CD4-positive, alpha-beta T cell treated with Interleukin-21 for 1 hour (primary cell): ENCODE results near the gene PIGW.
A peak's percentile ranks its signal among the peaks of the same experiment; 100 is the strongest.
"Not testable (repeated sequence)": the region's sequence is repeated elsewhere in the genome, so short reads cannot be mapped to it uniquely, and the experiment has no call there.

Experiments
- DNase-seq: peaks from one replicate; pipeline ENCODE4 v3.0.0-alpha.2; 2020

The PIGW gene

DNA sequence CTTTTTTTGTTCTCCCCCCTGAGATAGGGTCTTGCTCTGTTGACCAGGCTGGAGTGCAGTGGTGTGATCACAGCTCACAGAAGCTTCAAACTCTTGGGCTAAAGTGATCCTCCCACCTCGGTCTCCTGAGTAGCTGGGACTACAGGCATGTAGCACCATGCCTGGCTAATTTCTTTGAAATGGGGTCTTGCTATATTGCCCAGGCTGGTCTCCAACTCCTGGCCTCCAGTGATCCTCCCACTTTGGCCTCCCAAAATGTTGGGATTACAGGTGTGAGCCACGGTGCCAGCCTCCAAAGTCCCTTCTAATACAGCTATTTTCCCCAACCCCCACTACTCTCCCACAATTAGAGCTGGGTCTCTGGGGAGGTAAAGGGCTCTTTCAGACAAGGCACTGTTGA lies 26.3 kb upstream of the PIGW start:
- DNase-seq: not testable (repeated sequence)

DNA sequence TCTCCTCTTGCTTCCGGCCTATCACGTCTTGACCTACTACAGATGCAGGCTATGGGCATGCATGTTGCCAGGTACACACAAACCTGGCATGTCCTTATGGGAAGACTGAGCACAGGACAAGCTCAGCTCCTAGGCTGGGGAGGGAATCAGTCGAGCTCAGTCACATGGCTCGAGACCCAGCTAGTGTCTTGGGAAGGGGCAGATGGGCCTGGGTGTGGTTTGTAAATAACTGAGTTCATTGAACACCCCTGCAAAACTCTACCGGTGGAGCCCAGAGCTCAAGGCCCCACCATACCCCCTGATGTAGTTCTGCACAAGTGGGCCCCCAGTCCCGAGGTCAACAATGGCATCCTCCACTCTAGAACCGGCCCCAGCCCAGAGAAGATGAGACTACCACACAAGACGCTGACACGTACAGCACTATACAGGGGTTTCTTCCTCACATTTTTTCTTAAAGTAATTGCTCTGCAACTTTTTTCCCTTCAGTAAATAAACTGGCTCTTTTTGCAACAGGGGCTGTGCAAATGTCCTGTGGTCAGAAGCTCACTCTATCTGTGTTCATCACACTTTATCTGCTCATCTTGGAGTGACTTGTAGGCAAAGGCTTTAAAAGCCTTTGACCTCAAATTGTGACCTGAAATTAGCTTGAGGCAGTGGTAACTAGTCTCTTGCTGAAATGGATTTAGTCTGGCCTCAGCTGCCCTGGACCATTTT lies 25.4 kb upstream of the PIGW start:
- DNase-seq: no peak

DNA sequence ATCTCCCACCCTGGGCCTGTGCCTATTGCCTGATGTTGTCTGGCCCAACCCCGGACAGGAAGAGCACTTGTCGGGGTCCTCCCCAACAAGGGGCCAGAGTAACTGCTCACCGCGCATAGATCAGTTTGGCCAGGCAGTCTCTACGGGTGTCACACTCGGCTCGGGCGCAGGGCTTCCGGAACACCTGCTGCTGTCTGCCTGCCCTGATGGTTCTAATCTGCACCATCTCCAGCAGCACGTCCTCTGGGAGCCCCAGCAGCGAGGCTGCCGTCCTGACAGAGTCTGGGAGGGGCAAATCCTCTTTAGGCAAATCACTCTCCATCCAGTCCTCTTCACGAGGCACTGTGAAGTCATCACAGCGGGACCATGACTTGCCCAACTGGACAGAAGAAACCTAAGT lies 24.2 kb upstream of the PIGW start:
- no peak for DNase-seq

DNA sequence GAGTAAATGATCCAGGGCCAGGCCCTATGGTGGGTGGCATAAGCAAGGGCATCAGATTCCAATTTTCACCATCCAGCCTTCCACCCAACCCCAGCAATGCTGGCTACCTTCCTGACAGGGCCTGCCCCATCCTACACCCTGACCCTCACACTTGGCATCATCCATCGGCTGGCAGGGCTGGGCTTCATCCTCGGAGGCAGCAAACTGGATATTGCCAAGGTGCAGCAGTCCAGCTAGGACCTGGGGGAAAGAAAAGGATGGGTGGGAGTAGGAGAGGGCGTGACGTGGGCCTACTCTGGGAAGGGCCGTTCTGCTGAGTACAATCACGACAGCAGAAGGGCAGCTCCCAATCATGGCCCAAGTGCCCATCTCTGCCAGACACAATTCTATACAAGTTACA lies 23.6 kb upstream of the PIGW start:
- no peak for DNase-seq

DNA sequence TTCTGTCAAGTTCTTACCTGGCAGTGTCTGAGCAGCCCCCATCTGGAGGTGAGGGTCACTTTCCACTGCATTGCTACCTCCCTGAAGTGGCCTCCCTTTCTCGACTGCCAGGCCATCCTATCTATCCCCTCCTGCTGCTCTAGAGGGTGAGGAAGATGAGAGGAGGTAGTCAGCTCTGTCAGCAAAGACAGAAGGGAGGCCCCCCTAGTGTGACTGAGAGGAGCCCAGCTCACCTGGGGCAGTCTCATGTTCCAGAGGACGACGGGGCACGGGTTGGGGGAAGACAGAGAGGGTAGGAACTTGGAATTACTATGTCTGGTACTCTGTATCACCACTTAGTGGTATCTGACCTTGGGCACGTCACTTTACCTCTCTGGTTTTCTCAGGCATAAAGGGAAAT lies 22.1 kb upstream of the PIGW start:
- no peak for DNase-seq

DNA sequence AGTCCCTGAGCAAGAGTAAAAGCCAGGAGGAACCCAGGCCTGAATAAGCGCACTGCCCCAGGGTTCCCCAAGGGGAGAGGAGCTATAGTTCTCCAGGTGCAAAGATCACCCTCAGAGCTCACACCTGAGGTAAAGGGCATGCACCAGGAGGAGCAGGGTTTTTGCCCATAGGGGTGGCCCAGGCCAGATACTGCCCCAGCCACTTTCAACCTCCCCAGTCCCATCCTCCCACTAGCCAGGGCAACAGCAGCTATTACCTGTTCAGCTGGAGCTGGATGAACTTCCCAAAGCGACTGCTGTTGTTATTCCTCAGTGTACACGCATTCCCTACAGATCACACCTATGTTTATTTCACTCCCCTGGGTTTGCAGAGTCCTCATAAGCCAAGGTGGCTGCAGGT lies 19.9 kb upstream of the PIGW start:
- DNase-seq: no peak

DNA sequence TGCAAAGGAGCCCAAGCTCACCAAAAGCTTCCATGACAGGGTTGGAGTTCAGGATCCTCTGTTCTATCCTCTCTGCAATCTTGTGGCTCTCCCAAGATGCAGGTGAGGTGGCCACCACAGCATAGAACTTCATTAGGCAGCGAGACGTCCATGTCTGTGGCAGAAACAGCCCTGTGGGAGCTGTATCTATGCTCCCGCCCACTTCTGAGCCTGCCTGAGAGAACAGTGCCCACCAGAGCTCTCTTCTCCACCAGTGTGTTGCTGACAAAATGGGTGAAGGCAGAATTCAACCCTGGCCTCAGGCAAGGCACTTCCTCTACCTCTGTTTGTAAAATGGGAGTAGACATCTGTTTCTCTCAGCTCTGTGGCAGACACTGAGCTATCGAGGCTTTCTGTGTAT lies 18.9 kb upstream of the PIGW start:
- no peak for DNase-seq

DNA sequence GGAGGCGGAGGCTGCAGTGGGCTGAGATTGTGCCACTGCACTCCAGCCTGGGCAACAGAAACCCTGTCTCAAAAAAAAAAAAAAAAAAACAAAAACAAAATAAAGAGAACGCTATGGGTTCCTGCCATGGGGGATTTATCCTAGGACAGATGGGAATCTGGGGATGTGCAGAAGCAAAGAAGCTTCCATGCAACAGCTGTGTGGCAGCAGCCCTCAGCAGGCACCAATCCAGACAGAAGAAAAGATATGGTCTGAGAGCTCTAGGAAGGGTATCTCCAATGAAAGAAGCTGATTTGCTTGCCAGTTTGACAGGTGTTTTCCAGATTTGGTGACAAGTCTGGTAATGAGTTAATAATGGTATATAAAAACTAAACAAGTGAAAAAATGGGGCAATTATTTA lies 11.7 kb upstream of the PIGW start:
- DNase-seq: no peak

DNA sequence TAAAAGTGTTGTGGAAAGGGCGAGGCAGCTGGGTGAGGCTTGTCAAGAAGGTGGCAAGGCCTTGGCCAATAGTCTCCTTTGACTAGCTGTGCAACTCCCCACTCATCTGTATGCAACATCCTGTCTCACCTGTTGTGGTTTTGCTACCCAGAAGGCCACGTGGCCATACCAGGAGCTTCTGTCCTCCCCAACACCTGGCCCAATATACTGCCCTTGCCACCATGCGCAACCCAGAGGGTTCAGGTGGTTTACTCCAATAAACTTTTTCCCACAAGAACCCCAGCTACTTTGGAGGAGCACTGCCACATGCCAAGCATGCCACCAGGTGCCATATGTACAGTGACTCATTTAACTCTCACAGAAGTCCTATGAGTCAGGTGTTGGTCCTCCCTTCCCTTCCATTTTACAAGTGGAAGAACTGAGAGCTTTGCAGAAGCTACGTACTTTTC lies 10.3 kb upstream of the PIGW start:
- no peak for DNase-seq

DNA sequence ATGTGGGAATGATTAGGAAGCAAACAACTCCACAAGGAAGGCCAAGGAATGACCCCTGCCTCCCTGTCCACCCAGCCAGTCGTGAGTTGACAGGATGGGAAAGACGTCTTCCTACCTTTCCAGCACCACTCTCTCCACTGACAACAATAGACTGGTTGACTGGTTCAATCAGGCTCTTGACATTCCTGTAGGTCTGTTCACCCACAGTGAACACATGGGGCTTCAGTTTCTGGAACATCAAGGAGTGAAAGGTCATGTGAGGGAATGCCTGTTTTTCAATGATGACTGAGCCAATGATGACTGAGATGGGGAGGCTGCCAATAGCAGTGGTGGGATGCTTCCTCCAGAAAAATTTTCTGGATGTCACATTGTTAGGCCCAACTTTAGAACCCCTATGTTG lies 9.7 kb upstream of the PIGW start:
- no peak for DNase-seq

DNA sequence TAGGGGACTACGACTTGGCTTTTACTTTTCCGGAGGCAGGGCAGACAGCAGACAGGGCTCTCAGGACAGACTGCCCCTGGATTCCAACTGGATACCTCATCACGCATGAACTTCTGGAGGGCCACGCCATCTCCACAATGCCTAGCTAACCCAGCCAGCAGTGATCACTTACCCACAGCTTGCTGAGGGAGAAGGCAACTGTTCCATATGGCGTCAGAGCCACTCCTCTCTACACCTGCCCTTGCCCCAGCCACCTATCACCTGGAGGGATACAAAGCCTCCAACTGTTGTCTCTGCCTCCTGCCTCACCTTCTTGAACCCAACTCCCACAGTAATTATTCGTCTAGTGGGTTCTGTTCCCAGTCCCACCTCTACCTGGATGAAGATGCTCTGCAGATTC lies 8.9 kb upstream of the PIGW start:
- no peak for DNase-seq

DNA sequence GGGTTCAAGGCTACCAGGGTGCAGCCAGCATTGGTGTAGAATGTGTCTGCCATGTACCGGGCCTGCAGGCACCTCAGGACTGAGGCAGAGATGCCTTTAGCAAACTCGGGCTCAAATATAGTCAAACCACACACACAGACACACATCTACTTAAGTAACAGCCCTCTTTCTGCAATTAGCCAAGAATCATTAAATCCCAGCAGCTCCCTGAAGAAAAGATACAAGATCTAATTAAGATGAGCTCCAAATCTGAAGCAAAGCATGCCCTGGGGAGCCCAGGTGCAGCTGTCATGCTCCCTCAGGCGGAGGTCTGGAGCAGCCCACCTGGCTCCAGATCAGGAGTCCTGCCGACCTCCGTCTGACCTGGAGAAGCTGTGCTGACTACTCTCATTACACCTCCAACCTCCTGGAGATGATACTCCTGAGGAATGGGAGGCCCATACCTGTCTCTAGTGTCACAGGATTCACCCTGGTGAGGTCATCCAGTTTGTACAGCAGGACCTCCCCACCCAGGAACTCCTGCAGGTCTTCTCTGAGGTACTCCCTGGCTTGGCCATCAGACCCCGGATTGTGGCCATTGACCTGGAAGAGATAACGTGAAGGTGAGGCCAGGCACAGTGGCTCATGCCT lies 7.1 kb upstream of the PIGW start:
- DNase-seq: no peak

DNA sequence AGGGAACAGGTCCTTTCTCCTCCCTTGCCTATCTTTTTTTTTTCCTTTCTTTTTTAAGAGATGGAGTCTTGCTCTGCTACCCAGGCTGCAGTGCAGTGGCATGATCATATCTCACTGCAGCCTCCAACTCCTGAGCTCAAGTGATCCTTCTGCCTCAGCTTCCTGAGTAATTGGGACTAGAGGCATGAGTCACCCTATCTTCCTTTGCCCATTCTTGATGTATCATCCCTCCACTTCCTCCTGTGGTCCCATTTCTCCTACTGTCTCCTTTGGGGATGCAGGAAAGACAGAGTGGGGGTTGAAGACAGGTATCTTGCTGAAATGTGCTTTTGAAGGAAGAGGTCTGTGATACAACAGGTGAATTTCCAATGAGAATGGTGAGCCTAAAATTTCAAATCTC lies 5.7 kb upstream of the PIGW start:
- DNase-seq: no peak

DNA sequence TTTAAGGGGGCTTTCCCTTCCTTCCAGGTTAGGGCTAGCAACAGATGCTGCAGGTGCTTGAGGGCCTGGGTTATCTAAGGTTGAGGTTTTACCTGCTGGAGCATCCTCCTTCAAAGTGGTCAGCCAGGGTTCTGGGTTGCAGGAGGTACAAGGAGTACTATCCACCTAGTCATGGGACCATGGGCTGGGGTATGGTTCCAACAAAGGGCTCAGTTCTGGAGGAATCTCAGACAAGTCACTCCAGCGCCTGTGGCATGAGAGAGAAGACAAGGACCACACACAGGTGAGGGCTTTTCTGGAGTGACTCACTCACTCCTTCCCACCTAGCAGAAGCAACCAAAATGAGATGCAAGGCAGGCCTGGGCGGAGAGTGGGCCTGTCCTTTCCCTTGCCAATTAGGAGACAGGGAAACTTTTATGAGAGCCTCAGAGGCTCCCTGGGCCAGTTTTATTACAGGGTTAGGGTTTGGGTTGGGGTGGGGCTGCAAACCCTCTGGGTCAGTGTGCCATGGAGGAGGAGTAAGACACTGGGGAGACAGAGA lies 2.3 kb upstream of the PIGW start:
- DNase-seq: no peak

DNA sequence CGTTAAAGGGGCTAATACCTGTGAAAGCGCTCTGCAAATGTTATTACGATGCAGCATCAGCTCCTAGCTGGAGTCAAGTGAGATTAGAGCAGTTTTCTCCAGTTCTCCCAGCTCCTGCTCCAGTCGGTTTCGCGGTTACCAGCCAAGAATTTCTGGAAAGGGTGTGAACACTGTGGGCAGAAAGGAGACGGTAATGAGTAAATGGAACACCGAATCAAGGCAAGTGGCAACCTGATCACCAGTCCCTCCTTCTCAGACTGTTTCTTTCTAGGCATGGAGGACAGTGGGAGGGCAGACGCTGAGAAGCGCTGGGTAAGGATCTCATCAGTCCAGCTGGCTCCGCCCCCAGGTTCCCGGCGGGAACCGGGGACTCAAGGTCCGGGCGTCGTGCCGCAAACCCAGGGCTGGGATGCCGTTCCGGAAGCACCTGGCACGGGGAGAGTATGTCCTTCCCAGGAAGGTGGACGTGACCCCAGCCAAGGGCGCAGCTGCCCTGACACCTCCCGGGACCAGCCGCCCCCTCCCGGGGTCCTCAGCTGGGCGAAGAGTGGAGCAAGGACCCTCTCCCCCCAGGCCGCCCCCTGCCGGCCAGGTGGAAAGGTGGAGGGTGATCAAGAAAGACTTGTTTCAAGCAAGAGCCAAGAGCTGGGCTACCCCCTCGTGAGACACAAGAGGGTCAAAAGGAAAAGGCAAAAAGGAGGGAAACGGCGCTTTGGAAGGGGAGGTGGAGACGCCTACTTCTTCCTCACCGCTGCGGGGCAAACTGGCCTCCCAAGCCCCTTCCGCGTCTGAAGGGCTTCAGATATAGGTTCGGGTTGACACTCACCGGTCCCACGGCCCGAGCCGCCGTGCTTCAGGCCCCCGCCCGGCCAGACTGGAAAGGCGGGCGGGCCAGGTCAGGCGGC lies 600 bp upstream of the PIGW start:
- DNase-seq: peak; percentile 57

DNA sequence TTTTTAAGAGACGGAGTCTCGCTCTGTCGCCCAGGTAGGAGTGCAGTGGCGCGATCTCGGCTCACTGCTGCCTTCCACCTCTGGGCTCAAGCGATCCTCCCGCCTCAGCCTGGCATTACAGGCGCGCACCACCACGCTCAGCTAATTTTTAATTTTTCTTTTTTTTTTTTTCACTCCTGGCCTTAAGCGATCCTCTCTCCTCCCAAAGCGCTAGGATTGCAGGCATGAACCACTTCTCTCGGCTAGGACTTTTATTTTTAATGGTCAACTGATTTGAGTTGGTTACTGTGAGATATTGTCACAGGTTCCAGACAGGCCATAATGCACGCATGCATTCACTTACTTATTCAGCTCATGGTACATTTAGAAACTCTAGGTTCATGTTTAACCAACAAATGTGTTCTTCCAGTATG lies 888 bp downstream of the PIGW start:
- DNase-seq: no peak

DNA sequence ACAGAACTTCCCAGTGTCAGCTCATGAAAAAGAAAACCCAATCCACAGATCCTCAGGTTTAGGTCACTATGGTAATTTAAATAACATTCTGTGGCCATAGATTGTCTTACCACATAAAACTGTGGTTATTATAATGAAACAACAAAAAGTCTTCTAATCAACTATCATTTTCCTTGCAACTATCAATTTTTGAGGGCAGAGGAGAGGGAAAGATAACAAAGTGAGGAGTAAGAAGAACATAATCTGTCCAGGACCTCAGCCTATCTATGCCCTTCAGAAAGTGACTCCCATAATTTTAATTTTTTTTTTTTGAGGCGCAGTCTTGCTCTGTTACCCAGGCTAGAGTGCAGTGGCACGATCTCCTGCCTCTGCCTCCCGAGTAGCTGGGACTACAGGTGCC lies 5.9 kb downstream of the PIGW start:
- no peak for DNase-seq

DNA sequence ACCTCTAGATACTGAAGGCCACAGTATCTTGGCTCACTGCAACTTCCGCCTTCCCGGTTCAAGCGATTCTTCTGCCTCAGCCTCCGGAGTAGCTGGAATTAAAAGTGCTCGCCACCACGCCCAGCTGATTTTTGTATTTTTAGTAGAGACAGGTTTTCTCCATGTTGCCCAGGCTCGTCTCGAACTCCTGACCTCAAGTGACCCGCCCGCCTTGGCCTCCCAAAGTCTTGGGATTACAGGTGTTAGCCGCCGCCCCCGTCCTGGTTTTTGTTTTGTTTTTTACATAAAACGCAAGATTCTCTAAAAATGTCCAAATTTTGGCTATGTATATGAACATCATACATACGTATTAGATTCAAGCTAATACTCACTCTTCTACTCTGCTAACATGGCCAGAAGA lies 8.0 kb downstream of the PIGW start:
- DNase-seq: no peak

DNA sequence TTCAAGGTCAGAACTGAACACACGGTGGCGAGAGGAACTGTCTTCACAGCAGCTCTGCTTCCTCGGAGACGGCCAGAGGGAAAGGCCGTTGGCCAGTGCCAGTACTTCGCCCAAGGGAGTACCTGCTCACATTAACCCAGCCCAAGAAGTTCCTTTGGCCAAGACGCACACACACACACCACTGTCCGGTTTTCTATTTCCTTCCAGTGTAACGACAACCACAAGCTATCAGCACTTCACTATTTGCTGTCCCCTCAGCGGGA lies 9.2 kb downstream of the PIGW start:
- peak; percentile 28 for DNase-seq

DNA sequence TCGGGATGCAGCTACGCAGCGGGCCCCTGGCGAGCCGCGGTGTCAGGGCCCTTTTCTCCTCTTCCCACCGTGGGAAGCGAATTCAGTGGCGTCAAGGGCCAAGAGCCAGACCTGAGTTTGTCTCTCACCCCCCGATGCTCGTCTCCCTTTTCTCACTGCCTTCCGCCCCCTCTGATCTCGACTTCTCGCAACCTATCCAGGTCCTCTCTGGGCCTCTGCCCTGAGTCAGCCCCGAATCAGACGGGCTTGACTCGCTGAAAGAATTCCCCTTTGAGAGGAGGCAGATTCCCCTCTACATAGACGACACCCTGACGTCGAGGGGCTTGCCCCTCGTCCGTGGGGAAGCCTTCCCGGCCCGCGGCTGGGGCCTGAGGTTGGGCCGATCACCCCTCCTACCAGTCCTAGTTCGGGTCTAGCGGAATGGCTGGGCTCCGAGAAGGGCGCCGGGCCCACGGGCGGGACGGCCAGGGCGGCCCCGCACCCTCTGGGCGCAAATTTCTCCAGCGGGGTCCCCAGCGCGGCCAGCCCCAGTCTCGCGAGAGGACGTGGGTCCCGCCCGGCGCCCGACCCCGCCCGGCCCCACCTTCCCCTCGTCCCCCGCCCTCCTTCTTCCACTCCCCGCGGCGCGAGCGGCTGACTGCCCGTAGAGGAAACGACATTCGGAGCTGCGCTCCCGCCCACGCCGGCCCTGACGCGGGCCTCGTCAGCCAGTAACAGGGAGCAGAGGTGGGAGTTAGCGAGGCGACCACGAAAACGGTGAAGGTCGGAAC lies 9.7 kb downstream of the PIGW start, which contains the start of gene GGNBP2:
TSS of gene GGNBP2 (plus strand) at position 613 of the 770 bp plus-strand sequence. CDS start 806 bp downstream, outside the sequence.
- peak; percentile 92 for DNase-seq

DNA sequence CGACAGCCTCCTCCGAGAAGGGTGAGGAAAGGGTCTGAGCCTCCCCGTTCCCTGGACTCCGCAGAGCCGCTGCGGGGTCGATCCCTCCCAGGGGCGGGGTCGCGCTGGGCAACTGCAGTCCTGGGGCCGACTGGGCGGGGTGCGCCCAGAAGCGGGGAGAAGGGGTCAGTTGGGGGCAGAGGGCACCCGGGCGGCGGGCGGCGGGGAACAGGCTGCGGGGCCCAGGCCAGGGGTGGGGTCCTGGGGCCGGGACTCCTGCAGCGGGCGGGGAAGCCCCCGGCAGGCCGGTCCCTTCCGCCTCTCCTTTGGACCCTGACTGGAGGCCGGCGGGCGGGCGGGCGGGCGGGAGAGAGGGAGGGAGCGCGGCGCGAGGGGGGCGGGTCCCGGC lies 10.3 kb downstream of the PIGW start:
- no peak for DNase-seq

DNA sequence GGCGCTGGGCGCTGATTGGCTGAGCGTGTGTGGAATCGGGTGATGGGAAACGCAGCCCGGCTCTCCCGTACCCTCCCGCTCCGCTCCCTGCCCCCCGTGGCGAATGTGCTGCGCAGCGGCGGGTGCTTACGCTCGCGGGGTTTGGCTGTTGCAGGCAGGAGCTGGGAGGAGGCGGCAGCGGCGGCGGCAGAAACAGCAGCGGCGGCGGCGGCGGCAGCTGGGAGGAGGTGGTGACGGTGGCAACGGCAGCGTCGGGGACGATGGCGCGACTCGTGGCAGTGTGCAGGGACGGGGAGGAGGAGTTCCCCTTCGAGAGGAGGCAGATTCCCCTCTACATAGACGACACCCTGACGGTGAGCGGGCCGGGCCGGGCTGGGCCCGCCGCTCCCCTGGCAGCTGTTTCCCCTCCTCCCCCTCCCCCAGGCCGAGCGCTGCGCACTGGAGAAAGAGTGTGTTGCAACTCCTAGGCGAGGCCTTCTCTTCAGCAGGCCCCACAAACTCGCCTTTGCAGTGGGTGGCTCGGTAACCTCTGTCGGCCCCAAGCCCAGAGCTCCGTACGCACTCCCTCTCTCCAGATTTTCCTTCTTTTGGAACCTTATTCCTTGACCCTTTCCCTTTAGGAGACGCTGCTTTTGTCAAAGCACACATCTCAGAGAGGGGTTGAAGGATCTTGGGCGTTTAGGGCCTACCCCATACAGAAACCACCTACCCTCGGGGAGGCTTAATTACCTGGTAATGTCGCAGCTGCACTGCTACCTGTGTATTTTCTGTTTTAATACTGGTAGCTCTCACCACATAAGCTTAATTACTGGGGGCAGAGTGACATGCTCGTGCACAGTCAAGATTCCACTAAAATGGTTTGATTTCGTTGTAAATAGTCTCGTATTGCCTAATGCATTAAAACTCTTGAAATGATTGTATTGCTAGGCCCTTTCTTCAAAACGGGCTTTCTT lies 11.0 kb downstream of the PIGW start:
- DNase-seq: peak; percentile 97
